K562 (cell line): ENCODE results near the gene RPS15A. TPM values are rescaled to one million over a fixed set of nuclear protein-coding genes. Genes with fewer than 3 reads are reported as not detected.

Experiments
- ETV6 ChIP-seq, 3 experiments: fragments of 150-350 bp in 1 of 3; sonication (generic) in 1 of 3; formaldehyde crosslinking in 1 of 3; IDR thresholded peaks; 2 replicates each; pipeline versions ENCODE4 v1.6.1 to v1.8.0; 2014 to 2022; ENCODE audit warnings: borderline replicate concordance in 2 of 3, low read depth in 2 of 3, antibody characterized with exemption in 1 of 3, low read length in 1 of 3, mild to moderate bottlenecking in 1 of 3, missing genetic modification reagents in 1 of 3
- HINFP ChIP-seq: fragments of 450-650 bp; conservative IDR thresholded peaks from 2 replicates; pipeline ENCODE4 v1.6.1; 2016; ENCODE audit warnings: missing genetic modification characterization, low read depth, mild to moderate bottlenecking, control low read depth, missing compliant biosample characterization
- L3MBTL2 ChIP-seq: fragments of 450-650 bp; IDR thresholded peaks from 2 replicates; pipeline ENCODE4 v1.6.1; 2016; ENCODE audit warnings: mild to moderate bottlenecking, moderate library complexity
- PHTF2 ChIP-seq: fragments of 250-450 bp; sonication (Bioruptor Pico); IDR thresholded peaks from 2 replicates; pipeline ENCODE4 v1.5.0; 2021; ENCODE audit warnings: mild to moderate bottlenecking
- POLR2AphosphoS5 ChIP-seq: IDR thresholded peaks from 2 replicates; pipeline ENCODE4 v1.6.1; 2011; ENCODE audit warnings: mild to moderate bottlenecking, low read depth, low read length, moderate library complexity; ENCODE audit not compliant: control insufficient read depth, insufficient read depth
- RBM25 ChIP-seq: fragments of 200-400 bp; formaldehyde crosslinking; IDR thresholded peaks from 2 replicates; pipeline ENCODE4 v1.6.1; 2018; ENCODE audit warnings: low read length, low read depth, moderate library complexity; ENCODE audit not compliant: severe bottlenecking
- ZFP36 ChIP-seq: fragments of 150-350 bp; IDR thresholded peaks from 2 replicates; pipeline ENCODE4 v1.6.1; 2018; ENCODE audit warnings: low read length, low read depth; ENCODE audit not compliant: partially characterized antibody
- ZNF121 ChIP-seq: sonication (generic); formaldehyde crosslinking; conservative IDR thresholded peaks from 2 replicates; pipeline ENCODE4 v1.8.0; 2022; ENCODE audit warnings: missing genetic modification reagents
- ZNF347 ChIP-seq: fragments of 450-650 bp; formaldehyde crosslinking; IDR thresholded peaks from 2 replicates; pipeline ENCODE4 v1.4.0; 2020; ENCODE audit warnings: low read depth, mild to moderate bottlenecking, moderate library complexity
- ZNF41 ChIP-seq: fragments of 250-450 bp; sonication (Bioruptor Pico); conservative IDR thresholded peaks from 2 replicates; pipeline ENCODE4 v1.4.0; 2020; ENCODE audit warnings: mild to moderate bottlenecking
- ZNF695 ChIP-seq: fragments of 450-650 bp; formaldehyde crosslinking; IDR thresholded peaks from 2 replicates; pipeline ENCODE4 v1.4.0; 2020; ENCODE audit warnings: mild to moderate bottlenecking, moderate library complexity
- polyA plus RNA-seq, 8 experiments: library from polyadenylated mRNA; depleted of rRNA in 4 of 8; stranded (reverse) in 5 of 8; unstranded in 3 of 8; fragments of >200 nt; fragmentation: Nextera tagmentation in 2 of 8; fragmentation: Illumina TruSeq in 1 of 8; extraction: Ambion mirVana in 2 of 8; extraction: Trizol in 1 of 8; gene quantifications; 2 replicates each; pipeline versions ENCODE4 v1.2.1 to v1.2.3, GENCODE V29; 2011 to 2014; ENCODE audit warnings: inconsistent platforms in 1 of 8, missing spikeins in 1 of 8
- total RNA-seq, 7 experiments: library from RNA; depleted of rRNA in 6 of 7; stranded (reverse); fragments of >200 nt in 6 of 7; fragmentation: Illumina TruSeq in 2 of 7; extraction: Trizol in 2 of 7; gene quantifications; 2 replicates each; pipeline versions ENCODE4 v1.2.1 to v1.2.3, GENCODE V29; 2011 to 2021; ENCODE audit warnings: low replicate concordance in 1 of 7
- TF ChIP-seq, protein P1 (sequence below), 2 experiments: fragments of 450-650 bp in 1 of 2; sonication (generic) in 1 of 2; formaldehyde crosslinking; conservative IDR thresholded peaks; 2 replicates each; pipeline versions ENCODE4 v1.4.0 to v1.8.1; 2020 to 2022; ENCODE audit warnings: mild to moderate bottlenecking in 1 of 2, missing genetic modification reagents in 1 of 2
- TF ChIP-seq, protein P2 (sequence below), 2 experiments: fragments of 450-650 bp in 1 of 2; sonication (generic) in 1 of 2; formaldehyde crosslinking in 1 of 2; IDR thresholded peaks; 2 replicates each; pipeline versions ENCODE4 v1.7.1 to v1.9.0; 2016 to 2022; ENCODE audit warnings: inconsistent platforms in 1 of 2, mild to moderate bottlenecking in 1 of 2, missing genetic modification reagents in 1 of 2

RPS15A gene
- total and polyA plus RNA-seq, 9 of the 15 experiments (the other 6 are each of a cell fraction or from before 2014, with no cell fraction given) = 1,397 to 5,474 (median 2,798) TPM

DNA sequence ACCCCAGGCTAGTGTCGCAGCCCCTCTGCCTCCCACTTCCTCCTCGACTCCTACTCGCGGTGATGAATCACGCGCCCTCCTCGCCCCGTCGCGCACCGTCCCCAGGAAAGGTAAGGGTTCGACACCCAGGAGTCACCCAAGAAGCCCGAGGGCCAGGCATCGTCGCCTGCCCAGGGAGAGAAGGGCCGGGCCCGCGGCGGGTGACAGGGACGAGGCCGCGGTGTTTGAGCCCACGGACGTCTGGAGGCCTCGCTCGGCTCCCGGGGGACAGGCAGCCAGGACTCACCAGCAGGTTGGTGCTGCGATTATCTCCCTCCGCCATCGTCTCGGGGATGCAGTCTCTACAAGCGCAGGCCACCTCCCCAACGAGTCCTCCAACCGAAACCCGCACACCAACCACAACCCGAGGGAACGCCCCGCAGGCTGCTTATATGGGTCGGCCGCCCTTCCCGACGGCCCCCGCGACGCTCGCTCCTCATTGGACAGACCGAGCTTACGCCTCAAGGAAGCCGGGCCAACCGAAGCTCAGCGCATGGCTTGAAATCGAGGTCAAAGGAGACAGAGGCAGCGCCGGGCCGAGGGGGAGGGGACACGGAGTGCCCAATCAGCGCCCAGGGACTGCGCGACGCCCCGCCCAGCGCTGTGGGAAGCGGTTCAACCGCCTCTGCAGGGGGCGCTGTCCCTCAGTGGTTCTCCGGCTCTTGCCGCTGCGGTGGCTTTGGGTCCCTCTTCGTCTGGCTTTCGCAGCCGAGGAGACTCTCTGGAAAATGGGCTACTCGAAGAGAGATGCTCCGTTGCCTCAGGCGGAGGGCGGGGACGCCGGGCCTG, 11.2 kb upstream of the RPS15A start, which contains the start of gene ARL6IP1 (continued):
- TF ChIP-seq ZNF41 (no peak), ZNF121 (CRISPR knock-in tag) (no peak), ZNF347 (CRISPR knock-in tag) (no peak), ZFP36 (no peak), ZNF695 (CRISPR knock-in tag) (no peak), RBM25 (peak; percentile 92), L3MBTL2 (peak; percentile 96), POLR2AphosphoS5 (peak; percentile 94), HINFP (tag) (no peak), PHTF2 (no peak), ETV6 (IDR thresholded peaks at IDR 0.05; ENCODE audit: borderline replicate concordance in 1 of 2, low read depth in 2 of 2, low read length in 1 of 2) (no peak; a peak in 1 of 4 replicates), ETV6 (CRISPR knock-in tag; IDR thresholded peaks at IDR 0.05; ENCODE audit: borderline replicate concordance) (no peak)
- TF ChIP-seq, protein P1, sequence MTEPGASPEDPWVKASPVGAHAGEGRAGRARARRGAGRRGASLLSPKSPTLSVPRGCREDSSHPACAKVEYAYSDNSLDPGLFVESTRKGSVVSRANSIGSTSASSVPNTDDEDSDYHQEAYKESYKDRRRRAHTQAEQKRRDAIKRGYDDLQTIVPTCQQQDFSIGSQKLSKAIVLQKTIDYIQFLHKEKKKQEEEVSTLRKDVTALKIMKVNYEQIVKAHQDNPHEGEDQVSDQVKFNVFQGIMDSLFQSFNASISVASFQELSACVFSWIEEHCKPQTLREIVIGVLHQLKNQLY (CRISPR knock-in tag; conservative IDR thresholded peaks at IDR 0.05) = peak in 1 of 2 experiments; percentile 66; a peak in 1 of 4 replicates
- TF ChIP-seq, protein P2, sequence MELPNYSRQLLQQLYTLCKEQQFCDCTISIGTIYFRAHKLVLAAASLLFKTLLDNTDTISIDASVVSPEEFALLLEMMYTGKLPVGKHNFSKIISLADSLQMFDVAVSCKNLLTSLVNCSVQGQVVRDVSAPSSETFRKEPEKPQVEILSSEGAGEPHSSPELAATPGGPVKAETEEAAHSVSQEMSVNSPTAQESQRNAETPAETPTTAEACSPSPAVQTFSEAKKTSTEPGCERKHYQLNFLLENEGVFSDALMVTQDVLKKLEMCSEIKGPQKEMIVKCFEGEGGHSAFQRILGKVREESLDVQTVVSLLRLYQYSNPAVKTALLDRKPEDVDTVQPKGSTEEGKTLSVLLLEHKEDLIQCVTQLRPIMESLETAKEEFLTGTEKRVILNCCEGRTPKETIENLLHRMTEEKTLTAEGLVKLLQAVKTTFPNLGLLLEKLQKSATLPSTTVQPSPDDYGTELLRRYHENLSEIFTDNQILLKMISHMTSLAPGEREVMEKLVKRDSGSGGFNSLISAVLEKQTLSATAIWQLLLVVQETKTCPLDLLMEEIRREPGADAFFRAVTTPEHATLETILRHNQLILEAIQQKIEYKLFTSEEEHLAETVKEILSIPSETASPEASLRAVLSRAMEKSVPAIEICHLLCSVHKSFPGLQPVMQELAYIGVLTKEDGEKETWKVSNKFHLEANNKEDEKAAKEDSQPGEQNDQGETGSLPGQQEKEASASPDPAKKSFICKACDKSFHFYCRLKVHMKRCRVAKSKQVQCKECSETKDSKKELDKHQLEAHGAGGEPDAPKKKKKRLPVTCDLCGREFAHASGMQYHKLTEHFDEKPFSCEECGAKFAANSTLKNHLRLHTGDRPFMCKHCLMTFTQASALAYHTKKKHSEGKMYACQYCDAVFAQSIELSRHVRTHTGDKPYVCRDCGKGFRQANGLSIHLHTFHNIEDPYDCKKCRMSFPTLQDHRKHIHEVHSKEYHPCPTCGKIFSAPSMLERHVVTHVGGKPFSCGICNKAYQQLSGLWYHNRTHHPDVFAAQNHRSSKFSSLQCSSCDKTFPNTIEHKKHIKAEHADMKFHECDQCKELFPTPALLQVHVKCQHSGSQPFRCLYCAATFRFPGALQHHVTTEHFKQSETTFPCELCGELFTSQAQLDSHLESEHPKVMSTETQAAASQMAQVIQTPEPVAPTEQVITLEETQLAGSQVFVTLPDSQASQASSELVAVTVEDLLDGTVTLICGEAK (IDR thresholded peaks at IDR 0.05) = 0 out of 2 replicates have a peak, but pooled peaks have one; percentile 35
- TF ChIP-seq, protein P2 (CRISPR knock-in tag; IDR thresholded peaks at IDR 0.05) = no peak
